Activated CD4-positive, alpha-beta T cell treated with anti-CD3 and anti-CD28 coated beads for 24 hours (primary cell): ENCODE results near the gene IL1B.
"Not testable (repeated sequence)": the region's sequence is repeated elsewhere in the genome, so short reads cannot be mapped to it uniquely, and the experiment has no call there.

Experiments
- DNase-seq, 2 donors: peaks; one replicate each; pipeline ENCODE4 v3.0.0-alpha.2; 2020; ENCODE audit warnings: low read depth in 2 of 2

IL1B gene

GRCh38 chr2:112836695-112837117 lies at the start of gene IL1B:
Gene IL1B, minus strand, starts transcription at chr2:112836779. Its CDS starts 550 bp downstream, at chr2:112836229.
- DNase-seq, result no peak

- no peak for DNase-seq
Measured at GRCh38 chr2:112886291-112886690, 49.7 kb upstream of the IL1B start.

GRCh38 chr2:112885506-112885902 lies 48.9 kb upstream of the IL1B start:
- no peak for DNase-seq

- peak; percentile 58 to 71 for DNase-seq
Measured at GRCh38 chr2:112884869-112885505, 48.4 kb upstream of the IL1B start.

- no peak for DNase-seq
Measured at GRCh38 chr2:112883669-112884068, 47.1 kb upstream of the IL1B start.

GRCh38 chr2:112881217-112881985 lies 44.8 kb upstream of the IL1B start:
- no peak for DNase-seq

GRCh38 chr2:112880696-112881095 lies 44.1 kb upstream of the IL1B start:
- DNase-seq, result no peak

GRCh38 chr2:112880091-112880531 lies 43.5 kb upstream of the IL1B start:
- no peak for DNase-seq

GRCh38 chr2:112879491-112880041 lies 43.0 kb upstream of the IL1B start:
- DNase-seq, result no peak

GRCh38 chr2:112877423-112877822 lies 40.8 kb upstream of the IL1B start:
- no peak for DNase-seq

- DNase-seq, result no peak
Measured at GRCh38 chr2:112876971-112877361, 40.4 kb upstream of the IL1B start.

- no peak for DNase-seq
Measured at GRCh38 chr2:112876257-112876970, 39.8 kb upstream of the IL1B start.

GRCh38 chr2:112870841-112871835 lies 34.6 kb upstream of the IL1B start:
- no peak for DNase-seq

GRCh38 chr2:112869258-112869842 lies 32.8 kb upstream of the IL1B start:
- peak in 1 of 2 donors; percentile 7 for DNase-seq

GRCh38 chr2:112867701-112868631 lies 31.4 kb upstream of the IL1B start:
- DNase-seq, result no peak

GRCh38 chr2:112866128-112866835 lies 29.7 kb upstream of the IL1B start:
- no peak for DNase-seq

- DNase-seq, result no peak
Measured at GRCh38 chr2:112864072-112864471, 27.5 kb upstream of the IL1B start.

- DNase-seq, result not testable (repeated sequence)
Measured at GRCh38 chr2:112859406-112860183, 23.0 kb upstream of the IL1B start.
